ENCODE data around the gene ABCA8. TPM values are rescaled to one million over a fixed set of nuclear protein-coding genes. Genes with fewer than 3 reads are reported as not detected.

The ABCA8 gene
- total RNA-seq, 2 experiments from 2014 or later = not detected

DNA sequence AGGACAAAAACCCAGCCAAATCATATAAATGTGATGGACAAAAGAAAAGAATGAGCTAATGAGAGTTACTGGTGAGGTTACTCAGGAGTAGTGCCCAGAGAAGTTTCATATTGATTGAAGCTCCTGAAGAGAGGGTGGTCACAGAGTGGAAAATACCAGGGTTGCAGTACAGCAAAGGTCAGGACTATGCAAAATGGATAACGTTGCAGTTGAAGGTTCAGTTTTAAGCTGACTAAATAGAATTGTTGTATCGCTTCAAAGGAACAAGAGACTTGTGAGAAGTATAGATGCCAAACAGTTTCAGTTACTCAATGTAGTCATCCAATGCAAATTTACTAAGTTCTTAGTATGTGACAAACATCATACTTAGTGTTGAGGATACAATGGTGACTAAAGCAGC, 47.1 kb downstream of the ABCA8 start:
- Mint-ChIP-seq H3K4me3 (no peak overlapping the region), H3K27me3 (no peaks in the 10 kb centered on the region), H3K36me3 (ENCODE audit: low read depth) (no peaks in the 10 kb centered on the region), H3K9me3 (peaks cover 2% of the 10 kb centered on the region), H3K4me1 (ENCODE audit: low read depth) (no peaks in the 10 kb centered on the region), H3K27ac (no peak overlapping the region)
- DNase-seq = no peak
- no peak overlapping the region for H3K4me3 ChIP-seq (ENCODE audit: low read length)
- no peak for TF ChIP-seq CTCF (IDR thresholded peaks at IDR 0.05)
- no peak for ATAC-seq (ENCODE audit: poor library complexity)
- intact Hi-C loops (cut with DNase I, micrococcal nuclease) = loop anchor here in 1 of 2 experiments (10.0 kb wide), 1 partner anchor 127 kb away; no protein-coding TSS in a partner anchor
- POLR2A ChIA-PET = no interaction called here
- no peaks in the 10 kb centered on the region for H3K36me3 ChIP-seq (ENCODE audit: insufficient read depth, low read length)
- no peaks in the 10 kb centered on the region for H3K27me3 ChIP-seq (ENCODE audit: control insufficient read depth in 1 of 2, insufficient read depth in 2 of 2, low read length in 2 of 2)
- H3K4me1 ChIP-seq (ENCODE audit: insufficient read depth, low read length) = no peaks in the 10 kb centered on the region
- CTCF ChIA-PET = no interaction called here
- H3K27ac ChIP-seq (ENCODE audit: low read depth in 1 of 2, low read length in 2 of 2) = no peak overlapping the region
- H3K9me3 ChIP-seq (ENCODE audit: control insufficient read depth in 1 of 2, insufficient read depth in 1 of 2, low read length in 2 of 2) = peaks cover 0 to 5% of the 10 kb centered on the region in 2 experiments

GRCh38 chr17:68906638-68907037, 48.6 kb downstream of the ABCA8 start:
- DNase-seq (no peak), ATAC-seq (ENCODE audit: poor library complexity) (no peak)
- Mint-ChIP-seq H3K27ac (no peak overlapping the region), H3K27me3 (no peaks in the 10 kb centered on the region), H3K4me1 (ENCODE audit: low read depth) (no peaks in the 10 kb centered on the region), H3K4me3 (no peak overlapping the region), H3K36me3 (ENCODE audit: low read depth) (no peaks in the 10 kb centered on the region), H3K9me3 (no peaks in the 10 kb centered on the region)
- no peak for TF ChIP-seq CTCF (IDR thresholded peaks at IDR 0.05)
- no peaks in the 10 kb centered on the region for H3K4me1 ChIP-seq (ENCODE audit: insufficient read depth, low read length)
- peaks cover 0 to 5% of the 10 kb centered on the region in 2 experiments for H3K9me3 ChIP-seq (ENCODE audit: control insufficient read depth in 1 of 2, insufficient read depth in 1 of 2, low read length in 2 of 2)
- no peaks in the 10 kb centered on the region for H3K27me3 ChIP-seq (ENCODE audit: control insufficient read depth in 1 of 2, insufficient read depth in 2 of 2, low read length in 2 of 2)
- POLR2A ChIA-PET = no interaction called here
- no peak overlapping the region for H3K4me3 ChIP-seq (ENCODE audit: low read length)
- no peaks in the 10 kb centered on the region for H3K36me3 ChIP-seq (ENCODE audit: insufficient read depth, low read length)
- CTCF ChIA-PET = no interaction called here
- H3K27ac ChIP-seq (ENCODE audit: low read depth in 1 of 2, low read length in 2 of 2) = no peak overlapping the region
- intact Hi-C loops (cut with DNase I, micrococcal nuclease) = loop anchor here in 1 of 2 experiments (10.0 kb wide), 1 partner anchor 128 kb away; no protein-coding TSS in a partner anchor

DNA sequence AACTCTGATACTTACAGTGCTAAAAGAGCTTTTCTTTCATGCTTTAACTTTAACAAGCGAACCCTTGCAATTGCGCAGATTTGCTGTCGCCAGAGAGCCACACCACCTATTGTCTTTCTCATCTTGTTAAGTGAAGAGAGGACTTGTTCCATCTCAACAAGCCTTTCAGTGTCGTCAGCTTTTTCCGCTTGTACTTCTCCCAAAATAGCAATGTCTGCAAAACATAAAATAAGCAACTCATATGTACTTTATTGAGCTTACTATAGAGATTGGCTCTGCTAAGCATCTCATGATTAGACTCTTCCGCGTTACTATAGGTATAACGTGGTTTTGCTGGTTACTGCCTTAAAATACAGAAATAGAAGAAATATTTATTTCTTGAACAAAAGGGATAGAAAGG, 51.9 kb downstream of the ABCA8 start:
- Histone ChIP-seq H3K4me1 (ENCODE audit: insufficient read depth, low read length) (no peaks in the 10 kb centered on the region), H3K27me3 (ENCODE audit: control insufficient read depth in 1 of 2, insufficient read depth in 2 of 2, low read length in 2 of 2) (no peaks in the 10 kb centered on the region), H3K36me3 (ENCODE audit: insufficient read depth, low read length) (no peaks in the 10 kb centered on the region), H3K9me3 (ENCODE audit: control insufficient read depth in 1 of 2, insufficient read depth in 1 of 2, low read length in 2 of 2) (no peaks in the 10 kb centered on the region), H3K4me3 (ENCODE audit: low read length) (no peak overlapping the region), H3K27ac (ENCODE audit: low read depth in 1 of 2, low read length in 2 of 2) (no peak overlapping the region)
- ChIA-PET POLR2A (no interaction called here), CTCF (no interaction called here)
- peaks cover 2% of the 10 kb centered on the region for H3K9me3 Mint-ChIP-seq
- H3K4me3 Mint-ChIP-seq = no peak overlapping the region
- intact Hi-C loops (cut with DNase I, micrococcal nuclease) = loop anchor here in 1 of 2 experiments (10.0 kb wide), 1 partner anchor 132 kb away; no protein-coding TSS in a partner anchor
- H3K36me3 Mint-ChIP-seq (ENCODE audit: low read depth) = no peaks in the 10 kb centered on the region
- no peak overlapping the region for H3K27ac Mint-ChIP-seq
- no peaks in the 10 kb centered on the region for H3K4me1 Mint-ChIP-seq (ENCODE audit: low read depth)
- DNase-seq = no peak
- TF ChIP-seq CTCF (IDR thresholded peaks at IDR 0.05) = no peak
- H3K27me3 Mint-ChIP-seq = no peaks in the 10 kb centered on the region
- ATAC-seq (ENCODE audit: poor library complexity) = no peak
